HT1080 (cell line): Measurements from ENCODE around the gene MED25. TPM values are rescaled to one million over a fixed set of nuclear protein-coding genes. Genes with fewer than 3 reads are reported as not detected.

Experiments used
- DNase-seq: peaks from one replicate; pipeline ENCODE4 v3.0.0-alpha.2; 2015; ENCODE audit warnings: low read depth
- total RNA-seq: library from RNA; depleted of rRNA; stranded (reverse); fragments of >200 nt; shearing (Covaris generic); gene quantifications from 2 replicates; pipeline ENCODE4 v1.2.3, GENCODE V29; 2014

MED25 gene
- total RNA-seq, 1 experiment from 2014 or later = 18.7 TPM

DNA sequence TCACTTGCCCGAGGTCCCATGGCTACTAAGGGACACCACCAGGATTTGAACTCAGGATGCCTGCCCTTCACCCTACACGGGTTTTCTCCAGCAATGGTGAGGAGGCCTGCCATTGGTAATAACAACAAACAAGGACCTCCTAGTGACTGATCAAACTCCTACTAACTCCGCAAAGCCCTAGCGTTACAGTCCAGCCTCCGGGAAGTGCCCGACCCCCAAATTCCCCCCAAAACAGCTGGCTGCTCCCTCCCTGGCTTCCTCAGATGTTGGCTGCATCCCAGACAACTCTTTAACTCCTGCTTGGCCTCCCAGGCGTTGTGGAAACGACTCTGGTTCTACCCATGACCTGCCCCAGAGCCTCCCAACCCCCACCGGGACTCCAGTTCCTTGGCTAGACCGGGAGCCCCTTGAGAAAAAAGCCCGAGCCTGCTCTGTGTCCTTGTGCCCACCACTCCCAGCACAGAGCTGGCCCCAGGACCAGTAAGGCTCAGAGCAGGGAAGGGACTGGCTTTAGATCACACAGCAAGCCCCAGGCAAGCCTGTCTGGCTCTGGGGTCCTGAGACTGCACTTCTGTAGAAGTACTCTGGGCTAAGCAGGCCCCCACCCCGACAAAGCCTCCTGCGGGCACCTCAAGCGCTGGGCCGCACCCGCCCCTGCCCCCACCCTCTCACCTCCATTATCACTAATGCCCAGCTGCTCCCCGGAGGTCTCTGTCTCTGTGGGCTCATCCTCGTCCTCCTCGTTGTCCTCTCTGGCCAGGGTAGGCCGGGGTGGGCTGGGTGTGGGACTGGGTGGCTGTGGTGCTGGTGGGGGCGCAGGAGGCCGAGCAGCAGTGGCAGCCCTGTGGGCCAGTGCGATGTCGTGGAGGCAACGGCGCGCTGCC lies 54.4 kb downstream of the MED25 start:
- no peak for DNase-seq

DNA sequence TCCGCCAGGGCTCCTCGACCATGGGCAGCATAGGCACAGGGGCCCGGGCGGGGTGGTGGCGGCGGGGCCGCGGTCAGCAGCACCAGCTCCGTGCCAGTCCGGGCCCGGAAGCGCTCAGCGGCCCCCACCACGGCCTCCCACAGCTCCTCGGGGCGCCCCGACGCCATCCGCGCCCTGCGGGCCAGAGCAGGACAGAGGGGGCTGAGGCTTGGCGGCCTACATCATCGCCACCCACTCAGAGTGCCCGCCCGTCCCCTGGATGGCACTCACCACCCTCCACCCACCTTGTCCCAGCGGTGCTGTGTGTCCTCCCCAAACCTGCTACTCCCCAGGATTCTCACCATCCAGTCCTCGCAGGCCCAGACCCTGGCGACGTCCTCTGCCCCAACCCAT lies 55.0 kb downstream of the MED25 start:
- no peak for DNase-seq

DNA sequence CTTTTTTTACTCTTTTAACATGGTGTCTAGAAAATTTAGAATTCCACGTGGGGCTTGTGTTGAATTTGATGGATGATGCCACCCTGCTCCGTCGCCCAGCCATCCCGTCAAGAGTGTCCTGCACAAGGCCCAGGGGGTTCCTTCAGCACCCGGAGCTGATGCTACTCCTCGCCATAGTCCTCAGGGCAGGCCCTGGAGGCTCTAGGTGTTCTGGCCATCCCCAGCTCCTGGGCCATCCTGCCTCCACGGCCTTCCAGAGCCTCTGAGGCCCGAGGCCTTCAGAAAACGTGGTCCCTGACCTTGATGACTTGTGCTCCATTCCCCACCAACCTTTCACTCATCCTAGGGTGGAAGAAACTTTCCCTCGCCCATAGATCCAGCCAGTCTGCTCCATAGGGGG lies 55.7 kb downstream of the MED25 start:
- no peak for DNase-seq

- DNase-seq = no peak
These were observed 56.5 kb downstream of the MED25 start for GRCh38 chr19:49874503-49875157.

DNA sequence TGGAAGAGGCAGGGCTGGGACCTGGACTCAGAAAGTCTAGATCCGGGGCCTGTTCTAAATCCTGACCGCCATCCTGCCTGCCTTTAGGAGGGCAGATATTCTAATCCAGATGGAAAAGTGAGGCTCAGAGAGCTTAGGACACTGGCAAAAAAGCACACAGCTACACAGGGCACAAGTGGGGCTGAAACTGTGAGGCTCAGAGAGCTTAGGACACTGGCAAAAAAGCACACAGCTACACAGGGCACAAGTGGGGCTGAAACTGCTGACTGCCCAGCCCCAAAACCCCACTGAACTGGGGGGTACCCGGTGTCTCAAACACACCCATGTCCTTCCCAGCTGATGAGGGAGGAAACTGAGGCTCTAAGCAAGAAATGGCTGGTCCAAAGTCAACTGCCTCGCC lies 57.1 kb downstream of the MED25 start:
- DNase-seq = no peak

DNA sequence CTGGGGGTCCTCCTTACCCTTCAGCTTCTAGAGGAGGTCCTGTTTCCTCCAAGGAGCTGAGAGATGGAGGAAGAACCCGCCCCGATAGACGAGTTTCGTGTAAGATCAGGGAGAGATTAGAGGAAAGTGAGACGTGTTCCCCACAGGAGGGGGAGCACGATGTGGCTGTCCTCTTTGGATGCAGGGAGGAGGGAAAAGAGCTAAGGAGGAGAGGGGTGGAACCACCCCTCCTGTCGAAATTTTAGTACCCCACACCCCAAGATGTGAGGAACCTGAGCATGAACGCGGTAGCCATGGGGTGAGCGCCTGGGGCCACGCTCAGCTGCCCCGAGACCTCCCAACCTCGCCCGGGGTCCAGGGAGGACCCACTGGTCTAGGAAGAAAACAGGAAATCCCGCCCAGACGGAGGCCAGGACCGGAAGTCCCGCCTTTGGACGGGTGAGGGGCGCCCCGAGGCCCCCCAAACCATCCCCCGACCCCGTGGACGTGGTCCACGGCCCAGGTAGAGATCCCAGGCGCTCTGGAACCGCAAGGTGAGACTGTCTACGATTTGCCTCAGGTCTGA lies 57.9 kb downstream of the MED25 start:
- DNase-seq = peak; percentile 45

DNA sequence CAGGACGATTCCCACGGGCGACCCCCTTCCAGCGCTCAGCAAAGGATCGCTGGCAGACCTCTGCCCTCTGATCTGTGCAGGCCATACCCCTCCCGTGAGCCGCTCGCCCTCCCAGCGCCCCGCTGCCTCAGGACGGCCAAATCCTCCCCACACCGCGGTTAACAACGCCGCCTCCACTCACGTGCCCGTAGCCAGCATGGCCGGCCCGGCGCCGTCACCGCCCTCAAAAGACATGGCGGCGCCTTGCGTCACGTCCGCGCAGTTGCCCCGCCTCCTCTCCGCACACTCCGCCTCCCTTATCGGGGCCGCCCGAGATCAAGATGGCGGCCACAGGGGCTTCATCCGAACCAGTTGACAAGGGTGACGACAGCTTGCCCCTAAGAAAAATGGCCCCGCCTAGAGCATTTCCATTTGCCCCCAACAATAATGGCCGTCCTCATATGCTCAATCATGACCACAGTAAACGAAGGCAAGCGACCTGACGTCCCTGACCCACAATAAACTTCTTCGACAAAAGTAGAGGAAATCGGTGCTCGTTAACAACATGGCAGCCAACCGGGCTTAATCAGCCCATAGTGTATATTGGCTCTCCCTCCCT lies 58.4 kb downstream of the MED25 start:
- DNase-seq = peak; percentile 97

DNA sequence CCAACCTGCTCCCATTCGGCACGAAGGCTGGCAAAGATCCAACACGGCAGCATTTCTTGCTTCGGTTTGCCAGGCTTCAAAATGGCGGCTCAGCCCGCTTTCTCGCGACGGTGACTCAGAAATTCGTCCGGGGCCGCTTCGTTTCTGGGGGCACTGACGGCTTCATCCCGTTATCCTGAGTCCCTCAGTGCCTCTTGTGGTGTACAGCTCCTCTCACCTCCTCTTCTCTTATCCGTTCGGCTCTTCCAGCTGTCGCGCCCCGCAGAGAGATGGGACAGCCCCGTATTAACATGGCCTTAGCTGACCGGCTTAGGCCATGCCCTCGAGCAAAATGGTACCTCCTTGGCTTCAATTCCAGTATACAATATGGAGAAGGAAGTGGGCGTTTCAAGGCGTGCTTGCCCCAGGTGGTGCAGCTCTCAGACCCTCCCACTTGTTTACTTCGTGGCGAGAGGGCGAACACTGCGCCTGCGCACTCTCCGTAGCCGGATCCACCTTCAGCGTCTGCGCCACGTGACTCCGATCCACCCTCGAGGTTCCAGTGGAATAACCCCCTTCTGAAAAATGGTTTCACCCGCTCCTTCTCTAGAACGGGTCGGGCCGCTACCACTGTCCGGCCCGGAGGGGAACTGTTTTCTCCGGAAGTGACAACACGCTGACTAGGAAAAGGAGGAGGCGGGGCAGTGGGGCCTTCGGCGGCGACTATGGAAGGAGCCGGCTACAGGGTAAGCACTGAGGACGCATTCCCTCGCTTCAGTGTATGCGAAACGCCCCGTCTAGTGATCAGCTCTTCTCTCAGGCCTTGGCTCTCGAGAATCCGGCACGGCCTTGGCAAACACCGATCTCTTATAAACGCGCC lies 59.2 kb downstream of the MED25 start, which contains the start of the genes AKT1S1 and TBC1D17:
Gene AKT1S1, minus strand, starts transcription at position 336 of the 859 bp plus-strand sequence. CDS start 4,060 bp downstream, outside the sequence.
Gene TBC1D17, plus strand, starts transcription at position 683 of the 859 bp plus-strand sequence. Its CDS starts 22 bp downstream, at position 705.
- DNase-seq = peak; percentile 100

GRCh38 chr19:49877879-49878743 lies 60.0 kb downstream of the MED25 start:
- DNase-seq = peak; percentile 92

DNA sequence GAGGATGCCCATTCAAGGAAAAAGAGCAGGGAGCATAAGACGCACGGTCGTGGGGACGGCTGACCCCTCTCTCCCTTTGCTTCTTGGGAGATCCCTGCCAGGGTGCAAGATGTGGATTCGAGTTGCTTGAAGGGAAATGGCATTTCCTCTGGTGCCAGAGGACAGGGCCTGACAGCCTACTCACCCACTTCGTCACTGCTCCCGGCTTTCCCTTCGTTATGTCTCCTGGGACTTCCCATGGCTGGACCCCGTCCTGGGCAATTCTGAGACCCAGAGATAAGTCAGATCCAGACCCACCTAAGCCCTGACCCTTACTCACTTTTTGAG lies 60.6 kb downstream of the MED25 start:
- DNase-seq = no peak

DNA sequence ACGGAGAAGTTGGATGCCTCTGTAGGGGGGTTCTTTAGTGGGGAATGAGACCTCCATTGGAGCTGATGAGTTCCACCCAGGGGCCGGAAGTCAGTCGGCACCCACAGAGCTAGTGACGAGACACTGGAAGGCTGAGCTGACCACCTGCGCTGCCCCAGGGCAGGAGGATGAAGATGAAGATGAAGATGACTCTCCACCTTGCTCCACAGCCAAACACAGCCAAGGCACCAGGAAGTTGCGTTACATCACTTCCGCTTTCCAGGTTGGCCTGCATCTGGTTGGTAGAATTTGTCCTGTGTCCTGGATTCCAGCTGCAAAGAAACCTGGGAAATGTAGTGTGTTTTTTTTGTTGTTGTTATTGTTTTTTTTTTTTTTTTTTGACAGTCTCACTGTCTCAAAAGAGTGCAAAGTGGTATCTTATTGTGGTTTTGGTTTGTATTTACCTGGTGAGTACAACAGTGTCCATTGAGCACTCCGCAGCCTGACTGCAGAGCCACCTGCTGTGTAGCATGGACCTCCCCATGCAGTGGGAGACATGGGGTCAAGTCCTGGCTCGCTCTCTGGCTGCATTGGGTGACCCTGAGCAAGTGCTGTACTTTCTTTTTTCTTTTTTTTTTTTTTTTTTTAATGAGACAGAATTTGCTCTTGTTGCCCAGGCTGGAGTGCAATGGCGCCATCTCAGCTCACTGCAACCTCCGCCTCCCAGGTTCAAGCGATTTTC lies 61.3 kb downstream of the MED25 start:
- DNase-seq = no peak

- DNase-seq = no peak
These were observed 62.2 kb downstream of the MED25 start for GRCh38 chr19:49880162-49880869.

DNA sequence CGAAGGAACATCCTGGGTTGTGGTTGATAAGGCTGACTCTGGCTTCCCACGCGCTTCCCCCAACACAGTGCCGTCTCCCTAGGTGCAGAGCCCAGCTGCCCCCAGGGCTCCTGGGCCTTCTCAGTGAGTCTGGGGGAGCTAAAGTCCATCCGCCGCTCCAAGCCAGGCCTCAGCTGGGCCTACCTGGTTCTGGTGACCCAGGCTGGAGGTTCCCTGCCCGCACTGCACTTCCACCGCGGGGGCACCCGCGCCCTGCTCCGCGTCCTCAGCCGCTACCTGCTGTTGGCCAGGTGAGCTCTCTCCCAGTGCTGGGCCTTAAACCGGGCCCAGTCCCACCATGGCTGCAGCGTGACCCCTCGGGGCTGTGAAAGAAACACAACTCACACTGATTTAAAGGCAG lies 63.1 kb downstream of the MED25 start:
- DNase-seq = no peak

- no peak for DNase-seq
These were observed 63.7 kb downstream of the MED25 start for GRCh38 chr19:49881672-49882394.

DNA sequence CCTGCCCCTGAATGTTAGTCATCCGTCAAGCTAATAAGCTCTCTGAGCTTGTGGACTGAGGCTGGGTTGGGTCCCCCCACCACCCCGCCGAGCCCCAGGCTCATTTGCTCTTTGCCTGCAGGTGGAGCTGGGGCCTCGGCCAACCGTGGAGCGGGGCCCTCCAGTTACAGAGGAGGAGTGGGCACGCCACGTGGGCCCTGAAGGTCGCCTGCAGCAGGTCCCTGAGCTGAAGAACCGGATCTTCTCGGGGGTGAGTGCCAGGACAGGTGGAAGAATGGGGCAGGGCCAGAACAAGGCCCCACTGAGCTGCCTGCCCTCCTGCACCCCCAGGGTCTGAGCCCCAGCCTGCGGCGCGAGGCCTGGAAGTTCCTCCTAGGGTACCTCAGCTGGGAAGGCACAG lies 64.6 kb downstream of the MED25 start:
- no peak for DNase-seq

DNA sequence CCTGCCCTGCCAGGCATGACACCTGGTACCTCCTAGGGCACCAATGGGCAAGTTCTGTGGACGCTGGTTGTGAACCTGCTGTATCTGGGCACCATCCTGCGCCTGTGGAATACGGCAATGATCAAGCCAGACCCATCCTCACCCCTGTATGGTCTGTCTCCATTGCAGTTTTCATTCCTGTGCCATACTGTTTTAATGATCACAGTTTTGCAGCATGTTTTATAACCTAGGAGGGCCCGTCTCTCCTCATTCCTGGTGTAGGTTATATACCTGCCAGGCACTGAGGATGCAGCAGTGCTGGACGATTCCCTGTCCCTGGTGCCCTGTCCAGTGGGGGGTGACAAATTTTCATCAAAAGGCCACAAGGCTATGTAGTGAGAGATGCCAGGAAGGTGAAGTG lies 65.0 kb downstream of the MED25 start:
- no peak for DNase-seq

- no peak for DNase-seq
These were observed 66.0 kb downstream of the MED25 start for GRCh38 chr19:49884109-49884508.

GRCh38 chr19:49884760-49885159 lies 66.7 kb downstream of the MED25 start:
- DNase-seq = no peak
